Stimulated activated CD8-positive, alpha-beta memory T cell treated with anti-CD3 and anti-CD28 coated beads, Interleukin-15, amount 100 ng/mL, for 24 hours (primary cell): ENCODE data around the gene CREBBP.

Experiments used
- DNase-seq: peaks from one replicate; pipeline ENCODE4 v3.0.0-alpha.2; 2020; ENCODE audit warnings: low read depth

CREBBP gene

GRCh38 chr16:3797904-3798811 is 82.4 kb downstream of the CREBBP start:
- DNase-seq, result no peak

- DNase-seq, result no peak
Observed at GRCh38 chr16:3797473-3797872, 83.0 kb downstream of the CREBBP start.

GRCh38 chr16:3793161-3793576 is 87.3 kb downstream of the CREBBP start:
- DNase-seq, result no peak

- DNase-seq, result no peak
Observed at GRCh38 chr16:3792472-3793012, 88.0 kb downstream of the CREBBP start.

- no peak for DNase-seq
Observed at GRCh38 chr16:3791701-3792100, 88.8 kb downstream of the CREBBP start.

GRCh38 chr16:3789375-3790099 is 91.0 kb downstream of the CREBBP start:
- no peak for DNase-seq

GRCh38 chr16:3788711-3789374 is 91.7 kb downstream of the CREBBP start:
- no peak for DNase-seq

GRCh38 chr16:3787924-3788661 is 92.4 kb downstream of the CREBBP start:
- DNase-seq, result no peak

- no peak for DNase-seq
Observed at GRCh38 chr16:3785413-3785812, 95.1 kb downstream of the CREBBP start.

- no peak for DNase-seq
Observed at GRCh38 chr16:3783516-3783915, 97.0 kb downstream of the CREBBP start.

- DNase-seq, result no peak
Observed at GRCh38 chr16:3782566-3782965, 97.9 kb downstream of the CREBBP start.

GRCh38 chr16:3781421-3781820 is 99.1 kb downstream of the CREBBP start:
- no peak for DNase-seq

- no peak for DNase-seq
Observed at GRCh38 chr16:3780570-3780969, 99.9 kb downstream of the CREBBP start.

- DNase-seq, result no peak
Observed at GRCh38 chr16:3776316-3776715, 104.2 kb downstream of the CREBBP start.

GRCh38 chr16:3774819-3775218 is 105.7 kb downstream of the CREBBP start:
- no peak for DNase-seq

GRCh38 chr16:3774156-3774767 is 106.3 kb downstream of the CREBBP start:
- no peak for DNase-seq

- DNase-seq, result no peak
Observed at GRCh38 chr16:3773663-3774062, 106.8 kb downstream of the CREBBP start.

- no peak for DNase-seq
Observed at GRCh38 chr16:3771513-3771912, 109.0 kb downstream of the CREBBP start.

- DNase-seq, result no peak
Observed at GRCh38 chr16:3770530-3770929, 110.0 kb downstream of the CREBBP start.

GRCh38 chr16:3769942-3770341 is 110.6 kb downstream of the CREBBP start:
- no peak for DNase-seq

- DNase-seq, result no peak
Observed at GRCh38 chr16:3769013-3769412, 111.5 kb downstream of the CREBBP start.
